HepG2 (cell line): Measurements from ENCODE around the gene PSMC4. TPM values are rescaled to one million over a fixed set of nuclear protein-coding genes. Genes with fewer than 3 reads are reported as not detected.

Source experiments
- FIP1L1 ChIP-seq: fragments of 200-400 bp; formaldehyde crosslinking; IDR thresholded peaks from 2 replicates; pipeline ENCODE4 v1.6.1; 2018; ENCODE audit warnings: low read depth, mild to moderate bottlenecking, low read length, moderate library complexity, borderline replicate concordance; ENCODE audit not compliant: insufficient read depth
- NRL ChIP-seq: sonication (generic); formaldehyde crosslinking; IDR thresholded peaks from 2 replicates; pipeline ENCODE4 v1.5.0; 2020; ENCODE audit warnings: missing genetic modification reagents, mild to moderate bottlenecking, moderate library complexity, borderline replicate concordance
- PREB ChIP-seq: sonication (generic); formaldehyde crosslinking; IDR thresholded peaks from 2 replicates; pipeline ENCODE4 v1.4.0; 2020; ENCODE audit warnings: missing genetic modification reagents
- SAFB2 ChIP-seq: sonication (generic); formaldehyde crosslinking; IDR thresholded peaks from 2 replicates; pipeline ENCODE4 v1.5.1; 2020; ENCODE audit warnings: missing genetic modification reagents, low read depth, mild to moderate bottlenecking, borderline replicate concordance
- SRSF1 ChIP-seq: fragments of 200-400 bp; formaldehyde crosslinking; optimal IDR thresholded peaks from 2 replicates; pipeline ENCODE3; 2017; ENCODE audit warnings: mild to moderate bottlenecking, low read depth, low read length, moderate library complexity
- U2AF2 ChIP-seq: fragments of 200-400 bp; formaldehyde crosslinking; IDR thresholded peaks from 2 replicates; pipeline ENCODE4 v1.6.1; 2017; ENCODE audit warnings: low read depth, mild to moderate bottlenecking, low read length
- ZNF235 ChIP-seq: sonication (generic); formaldehyde crosslinking; IDR thresholded peaks from 2 replicates; pipeline ENCODE4 v1.8.1; 2023; ENCODE audit warnings: mild to moderate bottlenecking, missing genetic modification reagents, borderline replicate concordance
- ZNF24 ChIP-seq: fragments of 450-650 bp; IDR thresholded peaks from 2 replicates; pipeline ENCODE4 v1.6.1; 2017; ENCODE audit warnings: antibody characterized with exemption, mild to moderate bottlenecking
- ZNF431 ChIP-seq: sonication (generic); formaldehyde crosslinking; IDR thresholded peaks from 2 replicates; pipeline ENCODE4 v1.9.0; 2022; ENCODE audit warnings: missing genetic modification reagents, low read depth, mild to moderate bottlenecking, borderline replicate concordance
- ZNF496 ChIP-seq: sonication (generic); formaldehyde crosslinking; IDR thresholded peaks from 2 replicates; pipeline ENCODE4 v1.8.1; 2023; ENCODE audit warnings: mild to moderate bottlenecking, moderate library complexity, missing genetic modification reagents; ENCODE audit not compliant: insufficient replicate concordance
- ZNF513 ChIP-seq: sonication (generic); formaldehyde crosslinking; conservative IDR thresholded peaks from 2 replicates; pipeline ENCODE4 v1.5.0; 2020; ENCODE audit warnings: missing genetic modification reagents
- ZNF556 ChIP-seq: sonication (generic); formaldehyde crosslinking; IDR thresholded peaks from 2 replicates; pipeline ENCODE4 v1.4.0; 2020; ENCODE audit warnings: mild to moderate bottlenecking, missing genetic modification reagents, borderline replicate concordance
- ZNF737 ChIP-seq: sonication (generic); formaldehyde crosslinking; IDR thresholded peaks from 2 replicates; pipeline ENCODE4 v1.5.0; 2020; ENCODE audit warnings: missing genetic modification reagents, mild to moderate bottlenecking, borderline replicate concordance
- ZNF747 ChIP-seq: sonication (generic); formaldehyde crosslinking; IDR thresholded peaks from 2 replicates; pipeline ENCODE4 v1.8.1; 2023; ENCODE audit warnings: missing genetic modification reagents, mild to moderate bottlenecking, borderline replicate concordance
- ZNF792 ChIP-seq: IDR thresholded peaks from 2 replicates; pipeline ENCODE4 v1.6.1; 2016
- polyA plus RNA-seq, 8 experiments: library from polyadenylated mRNA; depleted of rRNA in 3 of 8; stranded (reverse) in 7 of 8; unstranded in 1 of 8; fragments of >200 nt; fragmentation: Illumina TruSeq in 4 of 8; extraction: Trizol in 4 of 8; gene quantifications; 2 replicates each; pipeline versions ENCODE4 v1.2.1 to v1.2.3, GENCODE V29; 2011 to 2016; ENCODE audit warnings: low read depth in 4 of 8, missing spikeins in 1 of 8, mixed read lengths in 1 of 8; ENCODE audit not compliant: insufficient read depth in 1 of 8
- total RNA-seq, 5 experiments: library from RNA; depleted of rRNA; stranded (reverse); fragments of >200 nt; fragmentation: Illumina TruSeq; extraction: Trizol; gene quantifications; 2 replicates each; pipeline ENCODE4 v1.2.3, GENCODE V29; 2016; ENCODE audit warnings: low read depth in 1 of 5
- TF ChIP-seq, protein P1 (sequence below): sonication (generic); formaldehyde crosslinking; IDR thresholded peaks from 2 replicates; pipeline ENCODE4 v1.5.0; 2020; ENCODE audit warnings: mild to moderate bottlenecking, missing genetic modification reagents, borderline replicate concordance
- TF ChIP-seq, protein P2 (sequence below): sonication (generic); formaldehyde crosslinking; IDR thresholded peaks from 2 replicates; pipeline ENCODE4 v1.8.1; 2023; ENCODE audit warnings: mild to moderate bottlenecking, missing genetic modification reagents

The PSMC4 gene
- total and polyA plus RNA-seq, 2 of the 13 experiments (the other 11 are each of a cell fraction or from before 2014, with no cell fraction given), result 49.9 to 160 TPM

GRCh38 chr19:39970675-39971379, at the start of gene PSMC4 (continued):
- no peak for TF ChIP-seq ZNF513 (CRISPR knock-in tag)
- TF ChIP-seq U2AF2, result no peak
- TF ChIP-seq, protein P1, sequence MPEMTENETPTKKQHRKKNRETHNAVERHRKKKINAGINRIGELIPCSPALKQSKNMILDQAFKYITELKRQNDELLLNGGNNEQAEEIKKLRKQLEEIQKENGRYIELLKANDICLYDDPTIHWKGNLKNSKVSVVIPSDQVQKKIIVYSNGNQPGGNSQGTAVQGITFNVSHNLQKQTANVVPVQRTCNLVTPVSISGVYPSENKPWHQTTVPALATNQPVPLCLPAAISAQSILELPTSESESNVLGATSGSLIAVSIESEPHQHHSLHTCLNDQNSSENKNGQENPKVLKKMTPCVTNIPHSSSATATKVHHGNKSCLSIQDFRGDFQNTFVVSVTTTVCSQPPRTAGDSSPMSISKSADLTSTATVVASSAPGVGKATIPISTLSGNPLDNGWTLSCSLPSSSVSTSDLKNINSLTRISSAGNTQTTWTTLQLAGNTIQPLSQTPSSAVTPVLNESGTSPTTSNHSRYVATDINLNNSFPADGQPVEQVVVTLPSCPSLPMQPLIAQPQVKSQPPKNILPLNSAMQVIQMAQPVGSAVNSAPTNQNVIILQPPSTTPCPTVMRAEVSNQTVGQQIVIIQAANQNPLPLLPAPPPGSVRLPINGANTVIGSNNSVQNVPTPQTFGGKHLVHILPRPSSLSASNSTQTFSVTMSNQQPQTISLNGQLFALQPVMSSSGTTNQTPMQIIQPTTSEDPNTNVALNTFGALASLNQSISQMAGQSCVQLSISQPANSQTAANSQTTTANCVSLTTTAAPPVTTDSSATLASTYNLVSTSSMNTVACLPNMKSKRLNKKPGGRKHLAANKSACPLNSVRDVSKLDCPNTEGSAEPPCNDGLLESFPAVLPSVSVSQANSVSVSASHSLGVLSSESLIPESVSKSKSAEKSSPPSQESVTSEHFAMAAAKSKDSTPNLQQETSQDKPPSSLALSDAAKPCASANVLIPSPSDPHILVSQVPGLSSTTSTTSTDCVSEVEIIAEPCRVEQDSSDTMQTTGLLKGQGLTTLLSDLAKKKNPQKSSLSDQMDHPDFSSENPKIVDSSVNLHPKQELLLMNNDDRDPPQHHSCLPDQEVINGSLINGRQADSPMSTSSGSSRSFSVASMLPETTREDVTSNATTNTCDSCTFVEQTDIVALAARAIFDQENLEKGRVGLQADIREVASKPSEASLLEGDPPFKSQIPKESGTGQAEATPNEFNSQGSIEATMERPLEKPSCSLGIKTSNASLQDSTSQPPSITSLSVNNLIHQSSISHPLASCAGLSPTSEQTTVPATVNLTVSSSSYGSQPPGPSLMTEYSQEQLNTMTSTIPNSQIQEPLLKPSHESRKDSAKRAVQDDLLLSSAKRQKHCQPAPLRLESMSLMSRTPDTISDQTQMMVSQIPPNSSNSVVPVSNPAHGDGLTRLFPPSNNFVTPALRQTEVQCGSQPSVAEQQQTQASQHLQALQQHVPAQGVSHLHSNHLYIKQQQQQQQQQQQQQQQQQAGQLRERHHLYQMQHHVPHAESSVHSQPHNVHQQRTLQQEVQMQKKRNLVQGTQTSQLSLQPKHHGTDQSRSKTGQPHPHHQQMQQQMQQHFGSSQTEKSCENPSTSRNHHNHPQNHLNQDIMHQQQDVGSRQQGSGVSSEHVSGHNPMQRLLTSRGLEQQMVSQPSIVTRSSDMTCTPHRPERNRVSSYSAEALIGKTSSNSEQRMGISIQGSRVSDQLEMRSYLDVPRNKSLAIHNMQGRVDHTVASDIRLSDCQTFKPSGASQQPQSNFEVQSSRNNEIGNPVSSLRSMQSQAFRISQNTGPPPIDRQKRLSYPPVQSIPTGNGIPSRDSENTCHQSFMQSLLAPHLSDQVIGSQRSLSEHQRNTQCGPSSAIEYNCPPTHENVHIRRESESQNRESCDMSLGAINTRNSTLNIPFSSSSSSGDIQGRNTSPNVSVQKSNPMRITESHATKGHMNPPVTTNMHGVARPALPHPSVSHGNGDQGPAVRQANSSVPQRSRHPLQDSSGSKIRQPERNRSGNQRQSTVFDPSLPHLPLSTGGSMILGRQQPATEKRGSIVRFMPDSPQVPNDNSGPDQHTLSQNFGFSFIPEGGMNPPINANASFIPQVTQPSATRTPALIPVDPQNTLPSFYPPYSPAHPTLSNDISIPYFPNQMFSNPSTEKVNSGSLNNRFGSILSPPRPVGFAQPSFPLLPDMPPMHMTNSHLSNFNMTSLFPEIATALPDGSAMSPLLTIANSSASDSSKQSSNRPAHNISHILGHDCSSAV, result peak; percentile 81; the same call in 1 of the 2 replicates
- TF ChIP-seq ZNF556 (CRISPR knock-in tag), result peak; percentile 30; the same call in 1 of the 2 replicates
- peak; percentile 90; the same call in 1 of the 2 replicates for TF ChIP-seq SAFB2 (CRISPR knock-in tag)
- TF ChIP-seq ZNF747 (CRISPR knock-in tag), result 0 out of 2 replicates have a peak, but pooled peaks have one; percentile 38
- peak; percentile 66 for TF ChIP-seq SRSF1
- no peak for TF ChIP-seq ZNF24
- TF ChIP-seq PREB (CRISPR knock-in tag), result no peak
- TF ChIP-seq, protein P2, sequence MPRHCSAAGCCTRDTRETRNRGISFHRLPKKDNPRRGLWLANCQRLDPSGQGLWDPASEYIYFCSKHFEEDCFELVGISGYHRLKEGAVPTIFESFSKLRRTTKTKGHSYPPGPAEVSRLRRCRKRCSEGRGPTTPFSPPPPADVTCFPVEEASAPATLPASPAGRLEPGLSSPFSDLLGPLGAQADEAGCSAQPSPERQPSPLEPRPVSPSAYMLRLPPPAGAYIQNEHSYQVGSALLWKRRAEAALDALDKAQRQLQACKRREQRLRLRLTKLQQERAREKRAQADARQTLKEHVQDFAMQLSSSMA (CRISPR knock-in tag), result peak; percentile 94
- peak; percentile 85 for TF ChIP-seq ZNF792 (CRISPR knock-in tag)
- peak; percentile 49; the same call in 1 of the 2 replicates for TF ChIP-seq NRL (CRISPR knock-in tag)
- no peak; the same call in 1 of the 2 replicates for TF ChIP-seq ZNF431 (CRISPR knock-in tag)
- no peak for TF ChIP-seq ZNF737 (CRISPR knock-in tag)
- TF ChIP-seq ZNF496 (CRISPR knock-in tag), result no peak
- no peak for TF ChIP-seq ZNF235 (CRISPR knock-in tag)
- no peak for TF ChIP-seq FIP1L1
